ENCODE measurements around the gene DLGAP1. TPM values are rescaled to one million over a fixed set of nuclear protein-coding genes. Genes with fewer than 3 reads are reported as not detected.

DLGAP1 gene
- polyA plus RNA-seq, 1 experiment = 0.09 TPM

- H3K27ac ChIP-seq (ENCODE audit: low read depth, low read length) = no peak overlapping the region
- no peak for DNase-seq (ENCODE audit: low read depth, low spot score)
- POLR2A ChIA-PET = no interaction called here
- TF ChIP-seq, protein P1, sequence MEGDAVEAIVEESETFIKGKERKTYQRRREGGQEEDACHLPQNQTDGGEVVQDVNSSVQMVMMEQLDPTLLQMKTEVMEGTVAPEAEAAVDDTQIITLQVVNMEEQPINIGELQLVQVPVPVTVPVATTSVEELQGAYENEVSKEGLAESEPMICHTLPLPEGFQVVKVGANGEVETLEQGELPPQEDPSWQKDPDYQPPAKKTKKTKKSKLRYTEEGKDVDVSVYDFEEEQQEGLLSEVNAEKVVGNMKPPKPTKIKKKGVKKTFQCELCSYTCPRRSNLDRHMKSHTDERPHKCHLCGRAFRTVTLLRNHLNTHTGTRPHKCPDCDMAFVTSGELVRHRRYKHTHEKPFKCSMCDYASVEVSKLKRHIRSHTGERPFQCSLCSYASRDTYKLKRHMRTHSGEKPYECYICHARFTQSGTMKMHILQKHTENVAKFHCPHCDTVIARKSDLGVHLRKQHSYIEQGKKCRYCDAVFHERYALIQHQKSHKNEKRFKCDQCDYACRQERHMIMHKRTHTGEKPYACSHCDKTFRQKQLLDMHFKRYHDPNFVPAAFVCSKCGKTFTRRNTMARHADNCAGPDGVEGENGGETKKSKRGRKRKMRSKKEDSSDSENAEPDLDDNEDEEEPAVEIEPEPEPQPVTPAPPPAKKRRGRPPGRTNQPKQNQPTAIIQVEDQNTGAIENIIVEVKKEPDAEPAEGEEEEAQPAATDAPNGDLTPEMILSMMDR (IDR thresholded peaks at IDR 0.05; ENCODE audit: low read depth, low read length) = peak; percentile 31; the same call in 1 of the 2 replicates
- no peak overlapping the region for H3K4me3 ChIP-seq (ENCODE audit: low read depth, low read length)
- CTCF ChIA-PET = interaction anchor here (0.9 to 5.3 kb wide), 15 partner anchors 8 to 492 kb away, joined by 3 to 120 read pairs (median 16); no protein-coding TSS in a partner anchor
- no peaks in the 10 kb centered on the region for H3K9me3 ChIP-seq (ENCODE audit: control insufficient read depth, insufficient read depth, low read length)
- H3K27me3 ChIP-seq (ENCODE audit: control insufficient read depth, insufficient read depth, low read length) = no peaks in the 10 kb centered on the region
These were observed 681.8 kb downstream of the DLGAP1 start for GRCh38 chr18:3773303-3773702.

DNA sequence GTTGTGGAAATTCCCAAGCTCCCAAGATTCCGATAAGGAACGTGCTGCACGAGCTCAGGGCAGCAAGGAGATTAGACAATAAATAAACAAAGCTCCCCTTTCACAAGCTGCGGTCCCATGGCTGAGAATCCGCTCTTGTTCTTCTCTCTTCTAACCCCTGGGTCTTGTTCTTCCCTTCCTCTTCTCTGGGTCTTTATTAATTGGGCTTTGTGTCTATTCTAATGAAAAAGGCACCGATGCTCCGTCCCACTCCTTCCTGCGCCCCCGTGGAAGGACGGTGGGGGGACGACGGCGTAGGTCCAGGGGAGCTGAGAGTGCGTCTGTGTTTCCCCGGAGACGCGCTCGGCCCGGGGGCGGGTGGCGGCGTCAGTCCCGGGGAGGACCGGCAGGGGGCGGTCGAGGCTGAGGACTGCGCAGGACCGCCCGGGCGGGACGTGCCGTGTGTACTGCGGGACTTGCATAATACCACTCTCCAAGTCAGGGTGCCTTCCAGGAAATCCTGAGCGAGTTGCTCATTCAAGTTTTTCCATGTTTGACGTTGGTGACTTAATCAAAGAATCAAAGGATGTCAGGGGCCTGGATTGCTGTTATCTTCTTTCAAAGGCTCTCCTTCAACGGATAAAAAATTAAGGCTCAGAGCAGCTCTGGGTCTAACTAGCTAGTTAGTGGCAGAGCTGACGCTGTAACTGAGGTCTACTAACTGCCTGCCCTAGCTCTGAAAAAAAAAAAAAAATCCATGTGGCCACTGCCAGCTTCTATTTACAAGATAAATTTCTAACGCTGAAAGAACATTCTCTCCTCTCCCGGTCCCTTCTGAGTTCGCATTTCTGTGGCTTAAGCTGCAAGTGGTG lies 683.8 kb downstream of the DLGAP1 start:
- peak; percentile 88 for DNase-seq (ENCODE audit: low read depth, low spot score)

DNA sequence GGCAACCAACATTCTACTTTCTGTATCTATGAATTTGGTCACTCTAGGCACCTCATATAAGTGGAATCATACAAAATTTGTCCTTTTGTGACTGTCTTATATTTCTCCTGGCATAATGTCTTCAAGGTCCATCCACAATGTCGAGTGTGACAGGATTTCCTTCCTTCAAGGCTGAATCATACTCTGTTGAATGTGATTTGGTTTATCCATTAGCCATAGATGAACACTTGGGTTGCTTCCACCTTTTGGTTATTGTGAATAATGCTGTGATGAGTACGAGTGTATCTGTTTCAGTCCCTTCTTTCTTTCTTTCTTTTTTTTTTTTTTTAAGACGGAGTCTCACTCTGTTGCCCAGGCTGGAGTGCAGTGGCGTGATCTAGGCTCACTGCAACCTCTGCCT lies 693.8 kb downstream of the DLGAP1 start:
- Histone ChIP-seq H3K27me3 (ENCODE audit: control insufficient read depth, insufficient read depth, low read length) (no peaks in the 10 kb centered on the region), H3K9me3 (ENCODE audit: control insufficient read depth, insufficient read depth, low read length) (peaks cover 4% of the 10 kb centered on the region; the same call in 1 of the 2 replicates), H3K27ac (ENCODE audit: low read depth, low read length) (no peak overlapping the region), H3K4me3 (ENCODE audit: low read depth, low read length) (no peak overlapping the region)
- ChIA-PET CTCF (interaction anchor here (0.6 to 3.7 kb wide), 2 partner anchors 9 to 114 kb away, joined by 4 to 22 read pairs; no protein-coding TSS in a partner anchor), POLR2A (no interaction called here)
- TF ChIP-seq, protein P1 (IDR thresholded peaks at IDR 0.05; ENCODE audit: low read depth, low read length) = no peak
- DNase-seq (ENCODE audit: low read depth, low spot score) = no peak

More for the DNA sequence above, 683.8 kb downstream of the DLGAP1 start:
- ChIA-PET CTCF (interaction anchor here (0.6 to 5.3 kb wide), 67 partner anchors 10 to 490 kb away, joined by 3 to 120 read pairs (median 4); no protein-coding TSS in a partner anchor), POLR2A (interaction anchor here (0.6 to 1.3 kb wide), 4 partner anchors 24 to 99 kb away, joined by 3 to 4 read pairs (median 3); no protein-coding TSS in a partner anchor)
- TF ChIP-seq, protein P1 (IDR thresholded peaks at IDR 0.05; ENCODE audit: low read depth, low read length) = peak; percentile 85
- no peaks in the 10 kb centered on the region for H3K27me3 ChIP-seq (ENCODE audit: control insufficient read depth, insufficient read depth, low read length)
- H3K4me3 ChIP-seq (ENCODE audit: low read depth, low read length) = peak overlapping the region; percentile 52
- peak overlapping the region; percentile 77 for H3K27ac ChIP-seq (ENCODE audit: low read depth, low read length)
- H3K9me3 ChIP-seq (ENCODE audit: control insufficient read depth, insufficient read depth, low read length) = no peaks in the 10 kb centered on the region

GRCh38 chr18:3760741-3761140 lies 694.4 kb downstream of the DLGAP1 start:
- TF ChIP-seq, protein P1 (IDR thresholded peaks at IDR 0.05; ENCODE audit: low read depth, low read length) = no peak
- ChIA-PET POLR2A (no interaction called here), CTCF (interaction anchor here (0.7 to 3.7 kb wide), 2 partner anchors 10 to 110 kb away, joined by 3 to 22 read pairs; no protein-coding TSS in a partner anchor)
- Histone ChIP-seq H3K27me3 (ENCODE audit: control insufficient read depth, insufficient read depth, low read length) (no peaks in the 10 kb centered on the region), H3K27ac (ENCODE audit: low read depth, low read length) (no peak overlapping the region), H3K4me3 (ENCODE audit: low read depth, low read length) (no peak overlapping the region), H3K9me3 (ENCODE audit: control insufficient read depth, insufficient read depth, low read length) (peaks cover 4% of the 10 kb centered on the region; the same call in 1 of the 2 replicates)
- DNase-seq (ENCODE audit: low read depth, low spot score) = no peak

- Histone ChIP-seq H3K27ac (ENCODE audit: low read depth, low read length) (no peak overlapping the region), H3K9me3 (ENCODE audit: control insufficient read depth, insufficient read depth, low read length) (peaks cover 4% of the 10 kb centered on the region; the same call in 1 of the 2 replicates), H3K27me3 (ENCODE audit: control insufficient read depth, insufficient read depth, low read length) (no peaks in the 10 kb centered on the region), H3K4me3 (ENCODE audit: low read depth, low read length) (no peak overlapping the region)
- CTCF ChIA-PET = interaction anchor here (0.6 to 3.7 kb wide), 5 partner anchors 12 to 240 kb away, joined by 4 to 22 read pairs (median 4); no protein-coding TSS in a partner anchor
- POLR2A ChIA-PET = no interaction called here
- no peak for DNase-seq (ENCODE audit: low read depth, low spot score)
- TF ChIP-seq, protein P1 (IDR thresholded peaks at IDR 0.05; ENCODE audit: low read depth, low read length) = no peak
These were observed 696.0 kb downstream of the DLGAP1 start for GRCh38 chr18:3759099-3759498.

Measured in AG04450 (cell line).